ENCODE measurements around the gene R3HCC1L.

GRCh38 chr10:98167191-98167590 lies 32.7 kb downstream of the R3HCC1L start:
- TF ChIP-seq CTCF (IDR thresholded peaks at IDR 0.05) (no peak), POLR2AphosphoS5 (IDR thresholded peaks at IDR 0.05; ENCODE audit: low read depth, low read length) (no peak), TCF7L2 (IDR thresholded peaks at IDR 0.05; ENCODE audit: low read depth, low read length) (no peak), REST (IDR thresholded peaks at IDR 0.05; ENCODE audit: insufficient read depth in 1 of 2, low read depth in 2 of 2, low read length in 1 of 2) (no peak)

Measured in Panc1 (cell line).